ENCODE measurements around the gene ASB16.
"Not testable (repeated sequence)": the region's sequence is repeated elsewhere in the genome, so short reads cannot be mapped to it uniquely, and the experiment has no call there.

ASB16 gene

GRCh38 chr17:44128383-44128782 is 42.1 kb upstream of the ASB16 start:
- DNase-seq (ENCODE audit: low read depth in 2 of 2), result no peak
- no peak for TF ChIP-seq CTCF (IDR thresholded peaks at IDR 0.05; ENCODE audit: low read depth, low read length)
- no peak overlapping the region for H3K4me3 ChIP-seq (replicated peaks in 1 of 2; ENCODE audit: low read depth in 2 of 2, low read length in 2 of 2)

GRCh38 chr17:44130693-44131349 is 39.7 kb upstream of the ASB16 start:
- no peak for TF ChIP-seq CTCF (IDR thresholded peaks at IDR 0.05; ENCODE audit: low read depth, low read length)
- no peak for DNase-seq (ENCODE audit: low read depth in 2 of 2)
- H3K4me3 ChIP-seq (replicated peaks in 1 of 2; ENCODE audit: low read depth in 2 of 2, low read length in 2 of 2), result no peak overlapping the region

GRCh38 chr17:44131372-44131771 is 39.1 kb upstream of the ASB16 start:
- not testable (repeated sequence) for DNase-seq (ENCODE audit: low read depth in 2 of 2); H3K4me3 ChIP-seq (replicated peaks in 1 of 2; ENCODE audit: low read depth in 2 of 2, low read length in 2 of 2)

GRCh38 chr17:44132275-44132821 is 38.2 kb upstream of the ASB16 start:
- DNase-seq (ENCODE audit: low read depth in 2 of 2), result peak in 1 of 2 donors; percentile 19
- no peak for TF ChIP-seq CTCF (IDR thresholded peaks at IDR 0.05; ENCODE audit: low read depth, low read length)
- no peak overlapping the region for H3K4me3 ChIP-seq (replicated peaks in 1 of 2; ENCODE audit: low read depth in 2 of 2, low read length in 2 of 2)

- DNase-seq (ENCODE audit: low read depth in 2 of 2), result no peak
- TF ChIP-seq CTCF (IDR thresholded peaks at IDR 0.05; ENCODE audit: low read depth, low read length), result no peak
- H3K4me3 ChIP-seq (replicated peaks in 1 of 2; ENCODE audit: low read depth in 2 of 2, low read length in 2 of 2), result no peak overlapping the region
Measured at GRCh38 chr17:44133918-44134476, 36.5 kb upstream of the ASB16 start.

- no peak for DNase-seq (ENCODE audit: low read depth in 2 of 2)
- no peak overlapping the region for H3K4me3 ChIP-seq (replicated peaks in 1 of 2; ENCODE audit: low read depth in 2 of 2, low read length in 2 of 2)
- no peak for TF ChIP-seq CTCF (IDR thresholded peaks at IDR 0.05; ENCODE audit: low read depth, low read length)
Measured at GRCh38 chr17:44134752-44135568, 35.5 kb upstream of the ASB16 start.

Data from cardiac fibroblast (primary cell).